LoVo (cell line): ENCODE measurements around the gene ALG8.
"Not testable (repeated sequence)": the region's sequence is repeated elsewhere in the genome, so short reads cannot be mapped to it uniquely, and the experiment has no call there.

ENCODE experiments used
- DNase-seq: peaks from one replicate; pipeline ENCODE4 v3.0.0-alpha.2; 2016; ENCODE audit warnings: low spot score

Gene ALG8

GRCh38 chr11:78139422-78140391, at the start of gene ALG8:
Gene ALG8, minus strand, starts transcription at chr11:78139626. Its CDS starts 38 bp downstream, at chr11:78139588.
- peak; percentile 98 for DNase-seq

DNA sequence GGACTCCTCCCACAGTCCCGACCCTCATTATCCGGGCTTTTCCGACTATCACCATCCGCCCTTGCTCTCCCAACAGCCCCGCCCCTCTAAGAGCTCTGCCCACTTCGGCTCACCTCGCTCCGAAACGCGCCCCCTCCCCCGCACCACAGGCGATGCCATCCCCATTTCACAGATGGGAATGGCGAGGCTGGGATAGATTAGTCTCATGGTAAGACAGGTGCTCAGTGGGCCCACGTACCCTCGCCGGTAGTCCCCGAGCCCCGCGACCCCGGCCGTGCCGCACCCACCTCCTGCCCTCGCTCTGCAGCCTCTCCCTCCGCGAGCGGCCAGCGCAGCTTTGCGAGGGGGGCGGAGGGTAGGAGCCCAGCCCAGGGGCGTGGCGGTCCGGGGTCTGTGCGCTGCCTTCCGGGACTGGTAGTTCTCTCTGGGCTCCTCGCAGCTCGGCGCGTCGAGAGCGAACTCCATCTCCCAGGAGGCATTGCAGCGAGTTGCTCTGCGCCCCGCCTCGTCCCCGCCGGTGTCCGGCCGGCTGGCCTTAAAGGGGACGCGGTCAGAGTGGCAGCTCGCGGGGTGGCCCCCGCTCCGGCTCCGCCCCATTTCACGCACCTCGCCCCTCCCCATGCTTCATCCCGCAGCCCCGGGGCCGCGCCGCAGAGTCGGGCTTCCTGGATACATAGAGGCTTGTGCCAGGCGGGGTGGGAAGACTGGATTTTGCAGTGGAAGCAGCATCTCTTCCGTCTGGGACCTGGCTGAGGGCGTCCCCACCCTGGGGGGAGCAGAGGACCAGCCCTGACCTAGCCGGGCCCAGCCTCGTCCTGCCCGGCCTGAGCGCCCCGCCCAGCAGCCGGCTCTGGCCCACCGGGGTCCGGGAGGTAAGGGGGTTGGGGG, 49.1 kb upstream of the ALG8 start, which contains the start of the genes KCTD21 and USP35:
KCTD21 (minus strand) TSS at position 341 of the 888 bp plus-strand sequence. CDS start 14,072 bp downstream, outside the sequence.
USP35 (plus strand) TSS at position 634 of the 888 bp plus-strand sequence. CDS start 7,327 bp downstream, outside the sequence.
- peak; percentile 96 for DNase-seq

GRCh38 chr11:78187366-78188285, 48.2 kb upstream of the ALG8 start:
- no peak for DNase-seq

DNA sequence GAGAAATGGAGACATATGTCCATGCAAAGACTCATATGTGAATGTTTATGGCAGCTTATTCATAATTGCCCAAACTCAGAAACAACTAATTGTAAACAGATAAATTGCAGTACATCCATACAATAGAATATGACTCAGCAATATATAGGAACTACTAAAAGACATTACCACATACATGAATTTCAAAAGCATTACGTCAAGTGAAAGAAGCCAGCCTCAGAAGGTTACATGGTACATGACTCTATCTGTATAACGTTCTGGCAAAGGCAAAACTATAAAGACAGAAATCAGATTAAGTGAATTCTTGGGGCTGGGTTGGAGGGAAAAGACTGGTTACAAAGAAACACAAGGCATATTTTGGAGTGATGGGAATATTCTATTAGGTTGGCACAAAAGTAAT, 41.8 kb upstream of the ALG8 start:
- no peak for DNase-seq

DNA sequence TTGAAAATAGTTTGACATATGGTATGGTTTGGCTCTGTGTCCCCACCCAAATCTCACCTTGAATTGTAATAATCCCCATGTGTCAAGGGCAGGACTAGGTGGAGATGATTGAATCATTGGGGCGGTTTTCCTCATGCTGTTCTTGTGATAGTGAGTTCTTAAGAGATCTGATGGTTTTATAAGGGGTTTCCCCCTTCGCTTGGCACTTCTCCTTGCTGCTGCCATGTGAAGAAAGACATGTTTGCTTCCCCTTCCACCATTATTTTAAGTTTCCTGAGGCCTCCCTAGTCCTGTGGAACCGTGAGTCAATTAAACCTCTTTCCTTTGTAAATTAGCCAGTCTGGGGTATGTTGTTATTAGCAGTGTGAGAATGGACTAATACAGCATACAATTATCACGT, 41.3 kb upstream of the ALG8 start:
- no peak for DNase-seq

DNA sequence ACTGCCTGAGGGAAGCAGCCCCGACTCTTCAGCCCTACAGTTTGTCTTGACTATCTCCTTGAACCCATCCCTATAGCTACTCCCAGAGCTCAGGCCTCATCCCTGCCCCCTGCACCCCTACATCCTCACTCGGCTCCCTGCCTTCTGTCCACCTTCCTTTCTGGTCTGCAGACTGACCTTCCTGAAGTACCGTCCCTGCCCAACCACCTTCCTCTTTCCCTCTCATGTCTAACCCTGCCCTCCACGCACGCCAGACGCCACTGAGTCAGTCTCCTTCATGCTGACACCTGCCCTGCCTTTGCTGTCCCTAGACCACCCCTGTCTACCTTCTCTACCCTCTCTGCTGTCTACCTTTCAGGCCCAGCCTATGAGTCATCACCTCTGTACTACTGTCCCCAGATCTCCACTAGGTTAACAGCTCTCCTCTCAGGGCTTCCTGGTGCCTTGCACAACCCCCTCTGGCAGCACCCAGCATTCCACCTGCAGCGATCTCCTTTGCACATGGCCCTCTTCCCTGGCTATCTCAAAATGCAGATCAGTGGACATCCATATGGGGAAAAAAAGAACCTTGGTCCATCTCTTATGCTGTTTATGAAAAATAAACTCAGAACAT, 40.1 kb upstream of the ALG8 start:
- DNase-seq = no peak

GRCh38 chr11:78177216-78177615, 37.8 kb upstream of the ALG8 start:
- DNase-seq = no peak

DNA sequence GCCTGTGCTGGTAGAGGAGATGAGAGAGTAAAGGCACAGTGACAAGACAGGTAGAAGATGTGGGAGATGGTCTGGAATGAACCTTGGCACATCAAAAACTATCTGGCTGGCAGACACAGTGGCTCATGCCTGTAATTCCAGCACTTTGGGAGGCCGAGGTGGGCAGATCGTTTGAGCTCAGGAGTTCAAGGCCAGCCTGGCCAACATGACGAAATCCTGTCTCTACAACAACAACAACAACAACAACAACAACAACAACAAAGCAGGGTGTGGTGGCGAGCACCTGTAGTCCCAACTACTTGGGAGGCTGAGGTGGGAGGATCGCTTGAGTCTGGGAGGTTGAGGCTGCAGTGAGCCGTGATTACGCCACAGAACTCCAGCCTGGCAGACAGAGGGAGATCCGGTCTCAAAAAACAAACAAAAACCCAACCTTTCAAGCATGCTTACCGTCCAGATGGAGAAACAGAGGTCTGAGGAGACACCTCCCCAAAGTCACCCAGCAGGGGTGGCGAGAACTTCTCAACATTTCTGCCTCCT, 37.2 kb upstream of the ALG8 start:
- DNase-seq = no peak

- DNase-seq = not testable (repeated sequence)
These were observed 36.4 kb upstream of the ALG8 start for GRCh38 chr11:78175862-78176261.

DNA sequence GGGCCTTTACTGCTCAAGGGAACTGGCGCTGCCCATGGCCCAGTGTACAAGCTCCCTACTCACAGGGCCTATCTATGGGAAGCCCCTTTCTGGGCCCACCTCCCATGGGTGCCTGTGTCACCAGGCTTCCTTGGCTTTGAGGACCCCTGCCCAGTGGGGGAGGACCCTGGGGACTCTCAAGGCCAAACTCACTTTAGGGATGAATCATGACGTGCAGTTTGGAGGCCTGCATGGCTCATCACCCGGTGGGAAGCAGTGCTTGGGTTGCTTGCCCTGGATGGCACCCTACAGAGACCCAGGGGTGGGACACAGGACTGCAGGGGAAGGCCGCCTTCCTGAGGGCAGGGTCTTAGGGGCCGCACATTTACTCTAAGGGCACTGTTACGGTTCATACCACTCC, 32.5 kb upstream of the ALG8 start:
- DNase-seq = no peak

- no peak for DNase-seq
These were observed 31.6 kb upstream of the ALG8 start for GRCh38 chr11:78170874-78171549.

DNA sequence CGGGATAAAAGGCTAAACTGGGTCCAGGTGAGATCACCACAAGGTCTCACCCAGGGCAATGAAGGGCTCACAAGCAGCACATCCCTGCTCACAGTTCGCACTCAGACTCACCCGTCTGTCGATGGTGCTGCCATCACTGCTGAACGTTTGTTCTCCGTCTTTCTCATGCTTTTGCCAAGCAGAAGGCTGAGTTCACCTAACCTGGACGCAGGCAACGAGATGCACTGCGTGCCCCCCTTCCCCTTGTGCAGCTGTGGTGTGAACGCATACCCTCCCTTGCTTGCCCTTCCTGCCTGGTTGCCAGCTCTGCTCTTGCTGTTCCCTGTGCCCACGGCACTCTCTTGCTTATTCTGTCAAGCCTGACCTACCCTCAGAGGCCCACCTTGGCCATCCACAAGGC, 31.0 kb upstream of the ALG8 start:
- DNase-seq = no peak

- DNase-seq = no peak
These were observed 29.4 kb upstream of the ALG8 start for GRCh38 chr11:78168539-78169477.

GRCh38 chr11:78166855-78167469, 27.5 kb upstream of the ALG8 start:
- DNase-seq = no peak

DNA sequence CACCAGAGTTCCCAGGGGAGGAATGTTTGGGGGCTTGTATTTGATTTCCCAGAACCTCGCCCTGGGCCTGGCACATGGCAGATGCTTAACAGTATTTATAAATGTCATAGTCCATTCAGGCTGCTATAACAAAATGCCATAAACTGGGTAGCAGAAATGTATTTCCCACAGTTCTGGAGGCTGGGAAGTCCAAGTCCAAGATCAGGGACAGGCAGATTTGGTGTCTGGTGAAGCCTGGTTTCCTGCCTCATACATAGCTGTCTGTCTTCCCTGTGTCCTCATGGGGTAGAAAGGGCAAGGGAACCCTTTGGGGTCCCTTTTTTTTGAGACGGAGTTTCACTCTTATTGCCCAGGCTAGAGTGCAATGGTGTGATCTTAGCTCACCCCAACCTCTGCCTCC, 25.0 kb upstream of the ALG8 start:
- no peak for DNase-seq

GRCh38 chr11:78163828-78164227, 24.4 kb upstream of the ALG8 start:
- no peak for DNase-seq

GRCh38 chr11:78161962-78162371, 22.5 kb upstream of the ALG8 start:
- DNase-seq = no peak

DNA sequence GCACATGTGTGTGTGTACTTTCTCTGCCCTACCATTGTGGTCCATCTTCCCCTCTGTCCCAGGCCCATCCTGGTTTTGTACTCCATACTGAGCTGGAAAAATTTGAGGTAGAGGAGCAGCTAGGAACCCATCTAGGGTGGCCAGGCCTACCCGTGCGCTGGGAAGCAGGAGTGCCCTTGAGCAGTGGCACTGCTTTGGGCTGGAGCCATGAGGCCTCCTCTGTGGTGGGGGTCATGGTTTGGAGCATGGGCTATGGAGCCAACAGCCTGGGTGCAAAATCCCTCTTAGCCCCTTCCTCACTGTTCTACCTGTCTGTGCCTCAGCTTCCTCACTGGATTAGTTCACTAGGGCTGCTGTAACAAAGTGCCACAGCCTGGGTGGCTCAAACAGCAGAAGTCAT, 21.9 kb upstream of the ALG8 start:
- no peak for DNase-seq
